Measurements from ENCODE around the gene SH3RF1.

Gene SH3RF1

DNA sequence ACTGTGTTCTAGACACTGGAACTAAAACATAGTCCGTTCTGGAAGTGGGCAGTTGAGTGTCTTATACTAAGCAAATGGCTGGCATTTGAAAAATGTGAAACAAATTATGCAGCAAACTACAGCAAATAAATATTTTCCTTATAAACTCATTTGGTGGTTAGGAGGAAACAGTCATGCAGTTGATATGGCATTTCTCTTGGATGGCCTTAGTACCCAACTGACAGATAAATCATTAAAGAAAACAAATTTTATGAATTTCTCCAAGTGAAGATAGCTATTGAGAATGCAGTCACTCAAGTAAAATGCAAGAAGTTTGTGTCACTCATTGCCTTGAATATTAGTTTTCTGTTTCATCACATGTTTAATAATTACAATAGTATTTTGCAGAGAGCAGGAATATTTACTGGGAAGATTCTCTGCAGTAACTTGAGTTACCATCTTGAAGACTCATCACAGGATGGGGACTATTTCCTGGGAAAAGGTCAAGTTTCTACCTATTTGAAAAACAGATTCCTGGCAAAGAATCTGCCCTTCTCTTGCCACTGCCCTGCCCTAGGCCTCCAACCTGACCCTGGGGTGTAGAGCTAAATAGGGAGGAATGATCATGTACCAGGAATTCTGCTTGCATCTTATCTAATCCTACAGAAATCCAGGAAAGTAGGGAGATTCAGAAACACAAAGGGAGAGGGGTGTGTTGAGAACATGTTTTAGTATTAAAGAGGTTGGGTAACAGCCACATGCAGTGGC, 105.9 kb downstream of the SH3RF1 start:
- DNase-seq (ENCODE audit: low read depth in 3 of 3): no peak

DNA sequence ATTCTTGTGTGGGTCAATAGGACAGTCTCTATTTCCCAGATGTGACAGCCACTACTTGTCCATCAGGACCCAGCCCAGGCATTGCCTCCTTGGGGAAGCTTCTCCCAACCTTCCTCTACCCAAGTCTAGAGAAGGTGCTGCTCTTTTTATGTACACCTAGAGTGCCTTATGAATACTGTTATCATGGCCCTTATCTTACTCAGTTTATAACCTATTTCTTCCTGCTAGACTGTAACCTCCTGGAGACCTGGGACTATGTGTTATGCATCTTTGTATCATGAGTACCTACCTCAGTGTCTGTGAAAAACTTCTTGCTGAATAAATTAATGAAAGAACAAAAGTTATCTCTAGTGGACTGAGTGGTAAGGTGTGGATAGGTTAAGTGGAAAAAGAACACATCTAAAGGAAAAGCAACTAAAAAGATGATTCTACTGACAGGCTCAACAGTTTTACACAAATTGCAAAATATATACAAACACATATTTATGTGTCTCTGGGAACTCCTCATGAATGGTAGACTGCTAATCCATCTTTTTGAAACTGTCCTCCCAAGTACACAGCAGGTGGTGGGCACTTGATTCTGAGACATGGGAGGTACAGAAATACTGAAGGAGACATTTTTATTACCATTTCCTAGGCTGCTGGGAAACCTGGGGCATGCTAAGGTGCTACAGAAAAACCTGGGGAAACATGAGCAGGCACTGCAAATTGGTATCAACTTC, 106.6 kb downstream of the SH3RF1 start:
- DNase-seq (ENCODE audit: low read depth in 3 of 3): no peak

DNA sequence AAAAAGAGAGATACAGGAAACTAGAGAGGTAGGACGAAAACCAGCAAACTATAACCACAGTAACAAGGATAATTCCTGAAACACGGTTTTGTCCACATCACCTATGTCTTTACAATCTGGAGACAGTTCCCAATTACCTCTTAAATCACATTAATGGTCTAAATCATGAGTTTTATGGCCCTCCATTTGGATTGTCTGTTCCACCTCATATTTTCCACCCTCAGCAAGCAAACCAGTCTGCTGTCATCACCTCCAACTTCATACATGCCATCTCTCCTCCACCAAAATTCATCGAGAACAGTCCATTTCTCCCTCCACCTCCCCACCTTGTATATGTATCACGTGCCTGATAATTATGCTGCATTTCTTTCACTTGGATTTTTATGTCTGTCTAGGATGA, 107.3 kb downstream of the SH3RF1 start:
- no peak for DNase-seq (ENCODE audit: low read depth in 3 of 3)

DNA sequence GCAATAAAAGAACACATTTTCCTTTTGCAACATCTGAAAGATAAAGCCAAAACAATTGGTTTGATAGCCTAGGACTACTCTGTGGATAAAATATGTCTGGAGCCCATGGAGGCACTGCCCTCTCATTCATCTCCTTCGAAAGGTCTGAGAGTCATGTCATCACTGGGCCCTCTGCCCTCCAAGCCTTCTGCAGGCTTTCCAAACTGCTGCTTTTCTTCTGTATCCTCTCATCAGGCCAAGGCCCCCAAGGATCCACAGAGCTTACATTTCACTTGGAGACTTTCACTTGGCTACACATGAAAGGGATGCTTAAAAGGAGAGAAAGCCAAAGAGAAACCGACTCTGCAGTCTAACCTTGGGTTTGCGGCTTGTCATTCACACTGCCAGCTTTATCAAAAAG, 109.9 kb downstream of the SH3RF1 start:
- no peak for DNase-seq (ENCODE audit: low read depth in 3 of 3)

DNA sequence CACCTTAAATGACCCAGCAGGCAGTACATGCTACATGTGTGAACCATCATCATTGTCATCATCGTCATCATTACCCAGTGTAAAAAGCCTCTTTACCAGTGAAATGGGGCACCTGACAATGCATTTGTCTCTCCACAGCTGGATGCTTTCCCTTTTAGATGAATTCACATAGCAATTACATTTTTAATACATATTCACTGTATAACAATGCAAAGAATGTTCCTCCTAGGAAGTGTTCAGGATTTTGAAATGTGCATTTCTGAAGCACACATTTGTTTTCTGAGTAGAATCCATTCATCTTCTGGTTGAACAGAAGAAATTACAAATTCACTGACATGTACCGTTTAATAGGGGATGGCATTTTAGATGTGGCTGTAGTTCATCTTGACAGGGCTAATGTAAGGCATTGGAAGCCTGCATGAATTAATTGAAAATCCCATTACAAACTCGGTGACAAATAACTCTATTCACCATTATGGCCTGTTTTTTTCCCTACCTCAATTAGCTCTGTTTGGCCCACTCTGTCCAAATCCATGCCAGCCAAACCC, 111.1 kb downstream of the SH3RF1 start:
- no peak for DNase-seq (ENCODE audit: low read depth in 3 of 3)

DNA sequence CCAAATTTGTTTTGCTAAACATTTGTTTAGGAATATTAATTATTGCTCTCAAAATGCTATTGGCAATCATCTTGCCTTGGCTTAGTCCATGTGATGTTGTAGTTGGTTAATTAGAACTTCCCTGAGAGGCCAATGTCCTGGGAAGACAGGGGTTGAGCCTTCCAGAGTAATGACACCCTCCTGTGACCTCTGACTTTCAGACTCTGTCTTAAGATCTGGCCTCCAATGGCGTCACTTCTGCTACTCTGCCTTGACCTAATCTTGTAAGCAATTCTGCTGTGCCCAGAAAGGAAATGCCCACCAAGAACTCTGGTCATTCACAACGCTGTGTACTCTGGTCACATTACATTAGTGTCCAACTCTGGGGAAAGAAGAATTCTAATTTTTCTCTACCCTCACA, 111.9 kb downstream of the SH3RF1 start:
- no peak for DNase-seq (ENCODE audit: low read depth in 3 of 3)

DNA sequence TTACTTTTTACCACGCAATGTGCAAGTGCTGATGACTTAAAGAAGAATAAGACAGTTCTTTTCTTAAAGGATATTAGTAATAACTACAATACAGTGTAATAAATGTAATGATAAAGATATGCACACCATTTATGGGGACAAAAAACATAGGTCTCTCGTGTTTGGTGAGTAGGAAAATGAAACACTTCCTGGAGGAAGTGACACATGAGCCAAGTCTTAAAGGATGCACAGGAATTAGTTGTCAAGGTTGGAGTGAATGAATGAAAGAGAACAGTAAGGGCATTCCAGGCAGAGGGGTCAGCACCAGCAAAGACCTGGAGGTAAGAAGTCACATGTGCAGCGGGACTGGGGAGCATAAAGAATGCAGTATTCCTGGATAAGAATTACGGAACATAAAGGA, 112.7 kb downstream of the SH3RF1 start:
- DNase-seq (ENCODE audit: low read depth in 3 of 3): no peak

DNA sequence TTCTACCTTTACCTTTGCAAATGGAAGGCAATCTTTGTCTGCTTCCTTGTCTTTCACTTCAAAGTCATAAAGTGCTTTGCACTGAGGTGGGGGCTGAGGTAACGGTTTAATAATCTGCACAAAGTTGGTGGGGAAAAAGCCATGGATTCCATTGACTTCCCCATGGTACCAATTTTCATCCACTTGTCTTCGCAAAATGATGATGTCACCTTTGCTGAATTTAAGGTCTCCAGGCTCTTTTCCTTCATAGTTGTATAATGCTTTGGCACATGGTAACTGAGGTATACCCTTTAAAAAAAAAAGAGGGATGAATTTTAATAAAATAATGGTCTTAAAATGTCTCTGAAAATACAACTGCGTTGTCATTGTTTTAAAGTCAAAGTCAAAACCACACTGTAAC, 114.4 kb downstream of the SH3RF1 start:
- DNase-seq (ENCODE audit: low read depth in 3 of 3): no peak

DNA sequence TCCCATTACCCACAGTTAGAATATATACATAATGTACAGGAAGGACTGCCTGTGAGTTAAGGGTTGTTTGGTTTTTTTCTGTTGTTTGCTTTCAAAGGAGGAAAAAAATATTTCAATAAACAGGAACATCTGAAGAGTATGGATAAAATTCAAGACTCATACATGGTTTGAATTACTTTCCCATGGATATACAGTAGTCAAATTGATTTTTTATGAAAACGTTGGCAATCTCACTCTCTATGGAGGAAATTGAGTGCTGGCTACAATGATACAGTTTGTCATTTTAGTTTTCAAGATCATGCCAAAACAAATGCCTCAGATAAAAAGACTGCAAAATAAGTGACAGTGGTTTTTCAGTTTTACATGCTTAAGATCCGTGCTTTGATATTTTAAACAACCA, 116.6 kb downstream of the SH3RF1 start:
- DNase-seq (ENCODE audit: low read depth in 3 of 3): no peak

DNA sequence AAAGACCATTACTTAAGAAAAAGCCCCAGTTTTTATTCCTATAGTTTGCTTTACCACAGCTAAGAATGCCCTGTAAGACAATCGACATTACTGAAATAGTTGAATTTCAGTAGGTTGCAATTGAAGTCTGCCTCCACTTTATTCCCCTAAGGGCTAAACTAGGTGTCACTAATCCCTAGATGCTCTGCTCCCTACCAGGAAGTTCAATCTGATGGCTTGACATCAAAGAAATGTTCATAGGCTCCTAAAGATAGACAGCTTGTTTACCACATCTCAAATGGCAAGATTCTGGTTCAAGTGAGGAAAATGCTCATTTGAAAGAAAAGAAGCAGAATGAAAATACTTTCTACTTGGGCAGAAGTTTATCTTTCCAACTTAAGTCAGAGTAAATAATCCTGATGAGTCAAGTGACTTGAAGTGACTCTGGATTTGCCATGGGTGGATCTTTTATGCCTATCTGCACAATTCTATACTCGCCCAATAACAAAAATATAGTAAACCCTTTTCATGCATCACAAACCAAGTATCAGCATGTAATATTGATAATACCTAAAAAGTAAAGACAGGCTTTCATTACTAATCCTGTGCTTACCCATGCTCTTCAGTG, 117.2 kb downstream of the SH3RF1 start:
- DNase-seq (ENCODE audit: low read depth in 3 of 3): no peak

DNA sequence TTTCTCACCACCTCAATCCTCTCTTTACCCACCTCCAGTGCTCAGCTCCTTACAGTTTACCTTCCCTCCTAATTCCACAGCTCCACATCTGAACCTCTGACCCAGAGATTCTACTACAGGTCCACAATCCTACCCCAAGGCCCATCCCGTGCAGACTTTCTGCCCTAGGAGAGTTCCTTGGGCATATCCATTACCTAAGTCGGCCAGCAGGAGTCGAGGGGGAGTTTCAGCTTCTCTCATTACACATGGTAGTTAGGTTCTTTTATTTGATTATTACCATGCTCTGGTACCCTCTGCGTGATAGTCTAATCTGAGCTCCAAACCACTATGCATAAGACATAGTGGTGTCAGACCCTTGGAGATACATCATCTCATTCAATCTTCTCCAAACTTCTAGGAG, 117.9 kb downstream of the SH3RF1 start:
- no peak for DNase-seq (ENCODE audit: low read depth in 3 of 3)

DNA sequence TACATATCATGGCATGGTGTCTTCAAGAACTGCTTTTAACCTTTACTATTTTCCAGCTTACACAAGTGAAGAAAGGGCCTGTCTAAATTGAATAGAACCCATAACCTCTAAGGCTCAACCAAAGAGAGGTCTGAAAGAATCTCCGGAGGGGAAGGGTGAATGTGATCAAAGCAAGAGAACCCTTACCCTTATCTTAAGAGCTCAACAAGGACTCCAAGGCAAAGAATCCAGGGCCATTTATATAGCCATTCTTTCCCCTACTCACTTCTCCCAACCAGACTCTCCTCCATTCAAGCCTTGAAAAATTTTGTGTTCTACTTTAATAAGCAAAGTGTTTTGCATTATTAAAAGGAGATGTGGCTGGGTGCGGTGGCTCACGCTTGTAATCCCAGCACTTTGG, 118.7 kb downstream of the SH3RF1 start:
- no peak for DNase-seq (ENCODE audit: low read depth in 3 of 3)

DNA sequence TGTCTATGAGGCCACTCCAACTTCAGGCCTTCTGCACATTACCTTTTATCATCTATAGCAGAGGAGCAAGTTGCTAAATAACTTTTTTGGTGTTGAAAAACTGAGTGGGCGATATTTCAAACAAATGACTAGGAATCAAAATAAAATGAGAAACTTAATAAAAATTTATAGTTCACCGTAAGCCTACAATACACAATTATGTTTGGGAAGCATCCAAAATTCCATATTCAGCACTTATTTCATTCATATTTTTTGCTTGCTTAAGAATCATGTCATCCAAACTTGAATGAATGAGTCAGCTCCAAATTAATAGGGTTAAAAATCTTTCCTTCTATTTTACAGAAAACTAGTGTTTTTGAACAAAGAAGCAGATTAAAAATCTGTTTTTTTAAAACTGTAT, 119.1 kb downstream of the SH3RF1 start:
- no peak for DNase-seq (ENCODE audit: low read depth in 3 of 3)

DNA sequence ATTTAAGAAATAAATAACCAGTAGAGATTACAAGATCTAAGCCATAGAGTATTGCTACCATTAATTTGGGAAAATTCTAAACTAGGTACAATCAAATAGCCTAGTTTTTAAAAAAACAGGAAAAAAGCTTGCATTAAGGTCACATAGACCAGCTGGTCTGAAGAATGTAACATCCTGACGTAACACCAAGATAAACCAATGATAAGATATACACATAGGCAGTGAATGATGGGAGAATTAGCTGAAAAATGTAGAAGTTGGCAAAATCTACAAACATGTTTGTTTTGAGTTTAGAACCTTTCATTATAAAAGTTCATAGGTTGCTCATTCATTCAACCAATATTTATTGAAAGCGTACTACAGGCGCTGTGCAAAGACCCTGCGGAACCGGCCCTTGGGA, 120.0 kb downstream of the SH3RF1 start:
- no peak for DNase-seq (ENCODE audit: low read depth in 3 of 3)

DNA sequence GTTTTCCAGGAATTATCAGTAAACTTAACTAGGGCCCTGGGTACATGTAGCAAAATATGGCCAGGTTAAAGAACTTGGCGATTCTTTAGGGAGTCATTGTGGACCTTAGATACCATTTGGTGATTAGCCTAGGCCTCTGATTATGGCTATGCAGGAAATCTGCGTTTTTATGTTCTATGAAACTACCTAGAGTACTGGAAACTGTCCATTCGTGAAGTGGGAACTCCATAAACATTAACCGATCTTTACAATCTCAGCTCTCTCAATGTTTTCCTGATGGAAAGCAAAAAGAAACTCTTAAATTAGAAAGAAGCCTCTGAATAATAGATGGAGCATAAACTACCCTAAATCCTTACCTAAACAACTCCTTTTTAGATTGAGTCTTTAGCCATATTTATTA, 121.9 kb downstream of the SH3RF1 start:
- no peak for DNase-seq (ENCODE audit: low read depth in 3 of 3)

DNA sequence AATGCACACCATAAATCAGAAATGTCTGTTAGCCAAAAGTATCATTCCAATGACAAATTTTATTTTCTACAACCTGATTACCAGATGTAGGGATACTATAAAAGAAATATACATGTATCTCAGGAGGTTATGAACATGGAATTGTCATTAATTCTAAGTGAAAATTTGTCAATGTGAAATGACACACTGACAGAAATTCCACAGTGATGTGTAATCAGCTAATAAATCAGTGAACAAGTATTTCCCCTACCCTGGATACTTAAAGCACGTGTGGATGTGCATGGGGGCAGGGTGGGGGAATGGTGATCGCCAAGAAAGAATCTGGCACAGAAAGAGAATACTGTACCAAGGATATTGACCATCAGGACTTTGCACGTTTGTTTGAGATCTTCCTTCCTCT, 123.6 kb downstream of the SH3RF1 start:
- DNase-seq (ENCODE audit: low read depth in 3 of 3): no peak

DNA sequence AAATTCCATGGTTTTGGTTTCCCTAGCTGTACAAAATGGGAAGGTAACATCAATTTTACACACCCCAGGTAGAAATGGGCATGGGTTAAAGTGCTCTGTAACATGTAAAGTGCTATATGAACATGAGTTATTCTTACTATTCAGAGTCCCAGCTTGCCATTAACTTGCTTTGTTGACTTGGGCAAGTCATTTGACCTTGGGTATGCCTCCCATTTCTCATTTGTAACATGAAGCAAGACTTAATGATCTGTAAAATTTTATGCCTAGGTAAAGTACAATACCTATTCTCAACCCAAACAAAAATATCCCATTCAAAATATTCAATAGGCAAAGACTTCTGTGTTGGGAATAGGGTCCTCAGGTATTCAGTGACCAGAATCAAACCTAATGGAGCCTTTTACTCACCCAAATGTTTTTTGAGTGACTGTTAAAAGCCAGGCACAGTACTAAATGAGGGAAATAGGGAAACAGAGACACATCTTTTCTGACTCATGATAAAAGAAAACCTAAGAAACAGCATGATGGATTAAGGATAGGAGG, 126.6 kb downstream of the SH3RF1 start:
- no peak for DNase-seq (ENCODE audit: low read depth in 3 of 3)

DNA sequence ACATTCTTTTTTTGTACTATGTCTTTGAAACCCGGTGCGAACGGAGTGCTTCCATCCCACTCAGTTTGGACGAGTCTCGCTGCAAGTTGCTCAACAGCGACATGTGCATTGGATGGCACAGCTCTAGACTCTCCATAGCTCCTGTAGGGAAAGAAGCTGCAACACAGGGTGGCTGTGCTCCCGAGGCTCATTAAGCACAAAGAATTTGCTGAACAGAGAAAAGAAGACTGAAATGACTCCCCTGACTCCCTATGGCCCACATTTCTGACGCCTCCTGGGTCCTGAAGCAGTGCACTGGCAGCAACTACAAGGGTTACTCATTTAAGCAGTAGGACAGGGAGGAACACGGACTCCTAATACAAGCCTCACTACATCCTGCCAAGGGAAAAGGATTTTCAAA, 127.4 kb downstream of the SH3RF1 start:
- no peak for DNase-seq (ENCODE audit: low read depth in 3 of 3)

DNA sequence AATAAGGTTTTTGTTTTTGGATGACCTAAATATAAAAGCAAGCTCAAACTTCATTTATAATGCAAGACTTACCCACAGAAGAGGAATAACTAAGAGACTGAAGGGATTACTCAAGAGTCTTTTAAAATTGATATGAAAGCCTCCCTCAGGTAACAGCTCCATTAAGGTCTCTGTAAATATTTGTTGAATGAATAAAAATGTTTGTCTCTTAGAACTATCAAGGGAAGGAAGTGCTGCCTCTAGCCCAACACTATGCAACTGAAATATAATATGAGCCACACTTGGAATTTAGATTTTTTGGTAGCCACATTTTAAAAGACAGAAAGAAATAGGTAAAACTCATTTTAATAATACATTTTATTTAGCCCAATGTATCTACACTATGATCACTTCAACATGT, 127.8 kb downstream of the SH3RF1 start:
- no peak for DNase-seq (ENCODE audit: low read depth in 3 of 3)

DNA sequence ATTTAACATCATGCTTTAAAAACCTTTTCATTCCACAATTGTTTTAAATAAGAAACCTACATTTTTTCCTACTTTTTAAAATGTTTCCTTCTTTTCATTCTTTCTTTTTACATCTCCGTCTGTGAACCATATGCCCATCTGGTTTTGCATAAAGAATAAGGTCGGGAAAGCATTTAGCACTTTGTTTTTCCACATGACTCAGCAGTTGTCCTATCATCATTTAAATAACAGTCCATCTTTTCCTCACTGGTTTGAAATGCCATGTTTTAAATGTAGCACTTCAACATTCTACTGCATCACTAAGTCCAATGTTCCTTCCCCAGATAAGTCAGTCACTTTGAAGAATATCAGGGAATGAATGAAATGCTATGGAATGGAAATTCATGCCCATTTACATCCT, 128.4 kb downstream of the SH3RF1 start:
- DNase-seq (ENCODE audit: low read depth in 3 of 3): no peak

DNA sequence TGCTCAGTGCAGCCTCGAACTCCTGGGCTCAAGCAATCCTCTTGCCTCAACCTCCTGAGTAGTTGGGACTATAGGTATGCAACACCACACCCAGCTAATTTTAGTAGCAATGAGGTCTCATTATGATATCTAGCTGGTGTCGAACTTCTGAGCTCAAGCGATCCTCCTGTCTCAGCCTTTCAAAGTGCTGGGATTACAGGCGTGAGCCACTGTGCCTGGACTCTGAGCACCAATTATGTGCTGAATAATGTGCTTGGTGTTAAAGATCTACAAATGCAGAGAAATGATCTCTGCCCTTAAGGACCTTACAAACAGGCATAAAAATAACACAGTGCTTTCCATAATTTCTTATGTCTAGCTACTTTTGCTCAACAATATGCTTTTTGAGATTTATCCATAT, 131.7 kb downstream of the SH3RF1 start:
- DNase-seq (ENCODE audit: low read depth in 3 of 3): no peak

DNA sequence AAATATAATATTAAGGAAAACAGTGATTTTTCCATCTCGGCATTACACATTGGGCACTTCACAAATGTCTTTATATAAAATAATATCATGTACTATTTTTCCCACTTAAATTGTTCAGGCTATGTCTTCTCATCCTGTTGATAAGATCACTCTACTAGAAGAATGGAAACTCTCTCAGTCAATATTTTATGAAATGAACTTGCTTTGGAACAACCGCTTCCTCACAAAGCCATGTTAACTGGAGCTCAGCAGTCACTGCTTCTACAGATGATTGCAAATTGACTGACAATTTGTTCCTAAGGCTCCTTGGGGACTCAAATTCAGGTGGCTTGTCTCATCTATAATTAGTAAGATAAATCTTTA, 133.2 kb downstream of the SH3RF1 start:
- DNase-seq (ENCODE audit: low read depth in 3 of 3): no peak
